Activated CD4-positive, alpha-beta T cell treated with anti-CD3 and anti-CD28 coated beads, Interleukin-2, amount 50 U/mL, for 1 hour (primary cell): Measurements from ENCODE around the gene PSMB2.
"Not testable (repeated sequence)": the region's sequence is repeated elsewhere in the genome, so short reads cannot be mapped to it uniquely, and the experiment has no call there.

Source experiments
- DNase-seq: peaks from one replicate; pipeline ENCODE4 v3.0.0-alpha.2; 2020

The PSMB2 gene

DNA sequence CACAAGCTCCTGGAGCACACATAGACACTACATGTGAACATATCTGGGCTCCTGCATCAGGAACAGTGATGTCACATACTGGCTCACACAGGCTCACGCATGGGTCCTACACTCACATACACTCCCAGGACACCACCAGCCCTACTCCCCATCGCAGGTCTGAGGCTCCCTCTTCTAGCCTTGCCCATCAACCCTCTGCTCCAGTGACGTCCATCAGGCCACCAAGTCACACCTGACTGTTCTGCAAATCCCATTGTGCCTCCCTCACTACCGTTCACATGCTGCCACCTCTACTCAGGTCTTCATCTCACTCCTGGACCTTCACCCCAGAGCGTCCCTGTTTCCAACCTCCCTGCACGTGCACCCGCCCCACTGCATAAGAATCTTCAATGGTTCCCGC is 50.1 kb downstream of the PSMB2 start:
- DNase-seq = no peak

- DNase-seq = no peak
These were observed 50.8 kb downstream of the PSMB2 start for GRCh38 chr1:35590476-35591040.

GRCh38 chr1:35589516-35590427 is 51.6 kb downstream of the PSMB2 start:
- DNase-seq = no peak

DNA sequence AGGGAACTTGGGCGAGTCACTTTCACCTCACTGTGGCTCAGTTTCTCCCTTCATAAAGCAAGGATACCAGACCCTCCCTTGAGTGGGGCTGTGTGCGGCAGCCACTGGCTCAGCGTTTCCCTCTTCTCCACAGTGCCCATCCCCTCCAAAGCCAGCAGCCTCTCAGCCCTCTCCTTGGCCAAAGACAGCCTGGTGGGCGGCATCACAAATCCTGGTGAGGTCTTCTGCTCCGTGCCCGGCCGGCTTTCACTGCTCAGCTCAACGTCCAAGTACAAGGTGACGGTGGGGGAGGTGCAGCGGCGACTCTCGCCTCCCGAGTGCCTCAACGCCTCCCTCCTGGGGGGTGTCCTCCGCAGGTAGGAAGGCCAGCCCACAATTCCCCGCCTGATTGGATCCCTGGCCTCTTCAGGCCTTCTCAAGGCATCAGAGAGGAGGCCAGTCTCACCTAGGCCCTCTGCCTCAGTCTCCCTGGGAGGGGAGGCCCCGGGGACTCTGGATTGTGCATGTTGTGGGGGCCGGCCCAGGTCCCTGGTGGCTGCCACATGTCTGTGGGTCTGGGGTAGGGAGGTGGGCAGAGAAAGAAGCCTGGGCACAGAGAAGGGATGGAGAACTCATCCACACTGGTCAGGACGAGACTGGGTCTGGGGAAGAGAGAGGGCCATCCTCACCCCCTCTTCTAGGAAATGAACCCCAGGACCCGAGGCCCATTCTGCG is 53.0 kb downstream of the PSMB2 start:
- no peak for DNase-seq

GRCh38 chr1:35587736-35588135 is 53.6 kb downstream of the PSMB2 start:
- DNase-seq = no peak

GRCh38 chr1:35586808-35587207 is 54.5 kb downstream of the PSMB2 start:
- DNase-seq = no peak

- DNase-seq = not testable (repeated sequence)
These were observed 55.5 kb downstream of the PSMB2 start for GRCh38 chr1:35585805-35586204.

- DNase-seq = no peak
These were observed 56.0 kb downstream of the PSMB2 start for GRCh38 chr1:35585281-35585680.

DNA sequence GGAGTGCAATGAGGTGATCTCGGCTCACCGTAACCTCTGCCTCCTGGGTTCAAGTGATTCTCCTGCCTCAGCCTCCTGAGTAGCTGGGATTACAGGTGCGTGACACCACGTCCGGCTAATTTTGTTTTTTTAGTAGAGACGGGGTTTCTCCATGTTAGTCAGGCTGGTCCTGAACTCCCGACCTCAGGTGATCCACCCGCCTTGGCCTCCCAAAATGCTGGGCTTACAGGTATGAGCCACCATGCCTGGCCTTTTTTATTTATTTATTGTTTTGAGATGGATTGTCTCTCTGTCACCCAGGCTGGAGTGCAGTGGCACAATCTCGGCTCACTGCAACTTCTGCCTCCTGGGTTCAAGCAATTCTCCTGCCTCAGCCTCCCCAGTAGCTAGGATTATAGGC is 59.7 kb downstream of the PSMB2 start:
- DNase-seq = not testable (repeated sequence)

- DNase-seq = no peak
These were observed 60.4 kb downstream of the PSMB2 start for GRCh38 chr1:35580949-35581388.

- DNase-seq = peak; percentile 43
These were observed 64.0 kb downstream of the PSMB2 start for GRCh38 chr1:35577071-35577998.

- not testable (repeated sequence) for DNase-seq
These were observed 64.6 kb downstream of the PSMB2 start for GRCh38 chr1:35576766-35577070.

DNA sequence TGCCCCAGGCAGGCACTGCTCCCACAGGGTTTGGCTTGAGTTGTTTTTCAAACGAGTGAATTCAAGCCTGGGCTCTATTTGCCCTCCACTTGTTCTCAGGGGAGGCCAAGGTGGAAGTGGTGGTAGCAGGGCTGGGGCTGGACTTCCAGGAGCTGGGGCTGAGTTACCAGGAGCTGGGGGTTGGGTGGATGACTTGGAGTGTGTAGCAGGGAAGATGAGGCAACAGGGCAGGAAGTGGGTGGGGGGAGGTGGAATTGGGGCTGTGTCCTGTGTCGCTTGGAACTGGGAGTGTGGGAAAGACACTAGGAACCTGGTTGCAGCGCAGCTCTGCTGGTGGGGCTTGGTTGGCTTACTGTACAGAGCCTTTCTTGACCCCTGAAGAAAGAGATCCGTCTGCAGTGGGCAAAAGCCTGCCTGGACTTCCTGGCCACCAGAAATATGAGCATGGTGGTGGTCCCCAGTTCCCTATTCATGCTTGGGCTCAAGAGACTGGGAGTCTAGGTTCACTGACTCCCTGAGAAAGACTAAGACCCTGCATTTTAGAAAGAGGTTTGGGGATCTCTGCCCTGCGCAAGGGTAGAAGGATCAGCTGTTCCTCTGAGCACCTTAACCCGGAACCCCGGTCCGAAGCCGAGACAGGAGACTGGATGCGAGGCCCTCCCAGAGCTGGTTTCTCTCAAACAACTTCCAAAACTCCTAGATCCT is 65.1 kb downstream of the PSMB2 start:
- no peak for DNase-seq

GRCh38 chr1:35575416-35575958 is 65.8 kb downstream of the PSMB2 start:
- no peak for DNase-seq

GRCh38 chr1:35574655-35575415 is 66.5 kb downstream of the PSMB2 start:
- DNase-seq = no peak

GRCh38 chr1:35574125-35574654 is 67.1 kb downstream of the PSMB2 start:
- DNase-seq = no peak

GRCh38 chr1:35573198-35574124 is 67.9 kb downstream of the PSMB2 start, which contains the start of gene TFAP2E:
TSS of gene TFAP2E (plus strand) at chr1:35573314. CDS start at chr1:35573578, 264 bp downstream.
- no peak for DNase-seq

DNA sequence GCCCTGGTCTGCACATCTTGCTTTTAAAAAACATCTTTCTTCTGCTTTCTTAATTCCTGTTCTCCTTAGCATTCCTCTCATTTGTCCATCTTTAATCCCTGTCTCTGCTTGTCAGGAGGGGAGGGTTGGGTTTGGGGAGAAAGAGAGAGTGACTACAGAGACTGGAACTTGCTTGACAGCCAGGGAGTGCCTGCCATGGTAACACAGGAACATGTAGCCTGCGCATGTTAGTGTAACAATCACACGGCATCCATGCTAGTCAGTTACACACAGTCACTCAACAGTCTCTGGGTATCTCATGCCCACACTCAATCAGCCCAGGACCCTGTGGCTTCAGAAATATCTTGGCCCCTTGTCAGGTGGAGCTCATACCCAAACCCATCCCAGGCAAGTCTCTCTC is 69.0 kb downstream of the PSMB2 start:
- DNase-seq = no peak

- no peak for DNase-seq
These were observed 70.1 kb downstream of the PSMB2 start for GRCh38 chr1:35571263-35571662.
